Esophagus muscularis mucosa (tissue), 3 donors: ENCODE results near the gene TRAPPC12.

Source experiments
- CTCF ChIP-seq, 3 experiments: fragments of 200-600 bp in 2 of 3; fragments of 450-650 bp in 1 of 3; sonication (generic) in 2 of 3; IDR thresholded peaks; one replicate each; pipeline ENCODE4 v1.5.1; 2017 to 2019; ENCODE audit warnings: antibody characterized with exemption in 3 of 3, mild to moderate bottlenecking in 2 of 3, moderate library complexity in 1 of 3
- EP300 ChIP-seq: sonication (generic); formaldehyde crosslinking; IDR thresholded peaks from one replicate; pipeline ENCODE4 v1.6.1; 2017; ENCODE audit warnings: antibody characterized with exemption

GRCh38 chr2:3470166-3470651 is 90.7 kb downstream of the TRAPPC12 start:
- TF ChIP-seq CTCF (IDR thresholded peaks at IDR 0.05) (no peak), EP300 (peak; percentile 83)
